Parathyroid adenoma (tissue), 2 donors: ENCODE measurements around the gene PGAP6.
A peak's percentile ranks its signal among the peaks of the same experiment; 100 is the strongest.

Experiments
- H2AFZ ChIP-seq: fragments of 300-600 bp; sonication (generic); one replicate; pipeline ENCODE4 v1.7.0; 2017; ENCODE audit warnings: antibody characterized with exemption, mild to moderate bottlenecking
- H3K27ac ChIP-seq: fragments of 300-600 bp; sonication (generic); one replicate; pipeline ENCODE4 v1.7.0; 2017
- H3K27me3 ChIP-seq: fragments of 300-600 bp; sonication (generic); one replicate; pipeline ENCODE4 v1.7.0; 2017; ENCODE audit warnings: low read length; ENCODE audit not compliant: control insufficient read depth, insufficient read depth
- H3K36me3 ChIP-seq: fragments of 300-600 bp; sonication (generic); one replicate; pipeline ENCODE4 v1.7.0; 2017; ENCODE audit warnings: low read length; ENCODE audit not compliant: control insufficient read depth, insufficient read depth
- H3K4me1 ChIP-seq: fragments of 300-600 bp; sonication (generic); one replicate; pipeline ENCODE4 v1.7.0; 2017; ENCODE audit warnings: control low read depth
- H3K4me2 ChIP-seq: fragments of 300-600 bp; sonication (generic); one replicate; pipeline ENCODE4 v1.7.0; 2017; ENCODE audit warnings: low read length
- H3K4me3 ChIP-seq: fragments of 300-600 bp; sonication (generic); one replicate; pipeline ENCODE4 v1.7.0; 2017; ENCODE audit warnings: low read depth, low read length
- H3K79me2 ChIP-seq: fragments of 300-600 bp; sonication (generic); one replicate; pipeline ENCODE4 v1.7.0; 2017; ENCODE audit warnings: control low read depth
- H3K9ac ChIP-seq: fragments of 300-600 bp; sonication (generic); one replicate; pipeline ENCODE4 v1.7.0; 2017; ENCODE audit warnings: mild to moderate bottlenecking
- H3K9me3 ChIP-seq: fragments of 300-600 bp; sonication (generic); one replicate; pipeline ENCODE4 v1.7.0; 2017; ENCODE audit warnings: low read length; ENCODE audit not compliant: control insufficient read depth
- TF ChIP-seq, protein P1 (sequence below): fragments of 300-600 bp; sonication (generic); IDR thresholded peaks from one replicate; pipeline ENCODE4 v1.7.0; 2017; ENCODE audit warnings: antibody characterized with exemption, mild to moderate bottlenecking
- donor health status: primary hyperparathyroidism.

PGAP6 gene

DNA sequence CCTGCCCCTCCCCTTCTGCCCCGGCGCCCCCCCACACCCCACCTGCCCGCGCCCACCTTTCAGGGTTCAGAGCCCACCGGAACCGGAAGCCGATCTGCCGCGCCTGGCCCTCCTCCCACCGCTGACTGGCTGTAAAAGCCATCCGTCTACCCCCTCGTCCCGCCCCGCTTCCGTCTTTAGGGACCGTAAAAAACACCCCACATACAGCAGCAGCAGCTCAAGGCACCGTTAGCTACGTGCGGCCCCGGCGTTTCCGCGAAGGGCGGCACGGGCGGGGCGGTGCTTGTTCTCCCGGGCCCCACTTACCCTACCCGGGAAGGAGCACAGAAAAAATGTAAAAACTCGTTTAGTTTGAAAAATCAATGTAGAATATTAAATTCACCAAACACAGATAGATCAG lies 11.3 kb downstream of the PGAP6 start, which contains the start of gene MRPL28:
MRPL28 (minus strand) TSS at position 96 of the 400 bp plus-strand sequence. CDS start 320 bp downstream, outside the sequence.
- H3K9me3 ChIP-seq = no peaks in the 10 kb centered on the region
- H3K27me3 ChIP-seq = no peaks in the 10 kb centered on the region
- H3K36me3 ChIP-seq = no peaks in the 10 kb centered on the region
- peaks cover 9% of the 10 kb centered on the region for H3K4me1 ChIP-seq
- TF ChIP-seq, protein P1, sequence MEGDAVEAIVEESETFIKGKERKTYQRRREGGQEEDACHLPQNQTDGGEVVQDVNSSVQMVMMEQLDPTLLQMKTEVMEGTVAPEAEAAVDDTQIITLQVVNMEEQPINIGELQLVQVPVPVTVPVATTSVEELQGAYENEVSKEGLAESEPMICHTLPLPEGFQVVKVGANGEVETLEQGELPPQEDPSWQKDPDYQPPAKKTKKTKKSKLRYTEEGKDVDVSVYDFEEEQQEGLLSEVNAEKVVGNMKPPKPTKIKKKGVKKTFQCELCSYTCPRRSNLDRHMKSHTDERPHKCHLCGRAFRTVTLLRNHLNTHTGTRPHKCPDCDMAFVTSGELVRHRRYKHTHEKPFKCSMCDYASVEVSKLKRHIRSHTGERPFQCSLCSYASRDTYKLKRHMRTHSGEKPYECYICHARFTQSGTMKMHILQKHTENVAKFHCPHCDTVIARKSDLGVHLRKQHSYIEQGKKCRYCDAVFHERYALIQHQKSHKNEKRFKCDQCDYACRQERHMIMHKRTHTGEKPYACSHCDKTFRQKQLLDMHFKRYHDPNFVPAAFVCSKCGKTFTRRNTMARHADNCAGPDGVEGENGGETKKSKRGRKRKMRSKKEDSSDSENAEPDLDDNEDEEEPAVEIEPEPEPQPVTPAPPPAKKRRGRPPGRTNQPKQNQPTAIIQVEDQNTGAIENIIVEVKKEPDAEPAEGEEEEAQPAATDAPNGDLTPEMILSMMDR = no peak
- H3K9ac ChIP-seq = no peak within 1 kb of the TSS
- H3K4me2 ChIP-seq = peak within 1 kb of the TSS; percentile 67
- peak within 1 kb of the TSS; percentile 42 for H3K27ac ChIP-seq
- peak within 1 kb of the TSS; percentile 65 for H2AFZ ChIP-seq
- H3K79me2 ChIP-seq = no peaks in the 10 kb centered on the region
- peak within 1 kb of the TSS; percentile 26 for H3K4me3 ChIP-seq

DNA sequence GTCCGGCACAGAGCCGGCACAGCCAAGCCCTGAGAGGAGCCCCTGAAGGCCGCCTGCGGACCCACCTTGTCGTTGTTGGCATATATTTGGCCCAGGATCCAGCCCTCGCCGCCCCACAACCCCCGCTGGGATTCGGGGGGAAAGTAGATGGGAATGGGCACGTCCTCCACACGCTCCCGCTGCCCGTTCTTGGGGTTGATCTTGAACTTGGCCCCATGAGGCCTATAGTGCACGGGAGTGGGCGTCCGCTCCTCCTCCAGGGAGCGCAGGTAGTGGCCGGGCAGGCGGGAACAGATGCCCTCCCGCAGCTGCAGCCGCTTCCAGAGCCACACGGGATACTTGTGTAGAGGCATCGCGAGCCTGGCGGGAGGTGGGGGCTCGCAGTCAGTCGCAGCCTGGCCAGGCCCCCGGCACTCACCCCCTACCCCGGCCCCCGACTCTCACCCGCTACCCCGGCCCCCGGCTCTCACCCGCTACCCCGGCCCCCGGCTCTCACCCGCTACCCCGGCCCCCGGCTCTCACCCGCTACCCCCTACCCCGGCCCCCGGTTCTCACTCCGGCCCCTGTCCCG lies 11.8 kb downstream of the PGAP6 start:
- Histone ChIP-seq H3K9ac (no peak overlapping the region), H3K4me1 (peaks cover 9% of the 10 kb centered on the region), H3K27ac (no peak overlapping the region), H3K79me2 (no peaks in the 10 kb centered on the region), H2AFZ (no peak overlapping the region), H3K4me2 (peak overlapping the region; percentile 67), H3K9me3 (no peaks in the 10 kb centered on the region), H3K27me3 (no peaks in the 10 kb centered on the region), H3K4me3 (peak overlapping the region; percentile 26), H3K36me3 (no peaks in the 10 kb centered on the region)
- TF ChIP-seq, protein P1 = no peak

DNA sequence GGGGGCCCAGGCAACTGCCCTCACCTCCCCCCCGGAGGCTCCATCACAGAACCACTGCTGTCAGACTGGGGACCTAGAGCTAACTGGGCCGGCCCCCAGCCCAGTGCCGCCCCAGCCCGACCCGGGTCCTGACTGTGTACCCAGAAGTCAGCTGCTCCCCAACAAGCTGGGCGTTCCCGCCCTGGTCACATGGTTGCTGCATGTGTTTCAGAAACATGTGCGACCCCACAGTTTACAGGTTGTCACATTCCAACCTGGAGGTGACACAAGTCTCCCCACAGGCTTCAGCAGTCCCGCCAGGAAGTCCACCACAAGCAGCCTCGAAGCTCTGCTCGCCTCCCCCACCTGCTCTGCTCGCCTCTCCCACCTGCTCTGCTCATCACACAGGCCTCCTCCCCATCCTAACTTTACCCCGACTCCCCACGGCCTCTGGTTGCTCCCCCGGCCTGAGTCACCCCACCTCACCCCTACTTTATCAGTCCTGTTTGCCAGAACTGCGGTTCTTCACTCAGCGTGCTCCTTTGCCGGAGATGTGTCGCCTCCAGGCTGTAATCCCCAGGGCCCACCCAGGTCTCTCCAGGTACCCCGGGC lies 12.4 kb downstream of the PGAP6 start:
- H3K9ac ChIP-seq = no peak overlapping the region
- peaks cover 9% of the 10 kb centered on the region for H3K4me1 ChIP-seq
- H3K79me2 ChIP-seq = no peaks in the 10 kb centered on the region
- peak overlapping the region; percentile 67 for H3K4me2 ChIP-seq
- H3K9me3 ChIP-seq = no peaks in the 10 kb centered on the region
- H3K36me3 ChIP-seq = no peaks in the 10 kb centered on the region
- no peak overlapping the region for H3K27ac ChIP-seq
- TF ChIP-seq, protein P1 = no peak
- peak overlapping the region; percentile 26 for H3K4me3 ChIP-seq
- H3K27me3 ChIP-seq = no peaks in the 10 kb centered on the region
- H2AFZ ChIP-seq = no peak overlapping the region

DNA sequence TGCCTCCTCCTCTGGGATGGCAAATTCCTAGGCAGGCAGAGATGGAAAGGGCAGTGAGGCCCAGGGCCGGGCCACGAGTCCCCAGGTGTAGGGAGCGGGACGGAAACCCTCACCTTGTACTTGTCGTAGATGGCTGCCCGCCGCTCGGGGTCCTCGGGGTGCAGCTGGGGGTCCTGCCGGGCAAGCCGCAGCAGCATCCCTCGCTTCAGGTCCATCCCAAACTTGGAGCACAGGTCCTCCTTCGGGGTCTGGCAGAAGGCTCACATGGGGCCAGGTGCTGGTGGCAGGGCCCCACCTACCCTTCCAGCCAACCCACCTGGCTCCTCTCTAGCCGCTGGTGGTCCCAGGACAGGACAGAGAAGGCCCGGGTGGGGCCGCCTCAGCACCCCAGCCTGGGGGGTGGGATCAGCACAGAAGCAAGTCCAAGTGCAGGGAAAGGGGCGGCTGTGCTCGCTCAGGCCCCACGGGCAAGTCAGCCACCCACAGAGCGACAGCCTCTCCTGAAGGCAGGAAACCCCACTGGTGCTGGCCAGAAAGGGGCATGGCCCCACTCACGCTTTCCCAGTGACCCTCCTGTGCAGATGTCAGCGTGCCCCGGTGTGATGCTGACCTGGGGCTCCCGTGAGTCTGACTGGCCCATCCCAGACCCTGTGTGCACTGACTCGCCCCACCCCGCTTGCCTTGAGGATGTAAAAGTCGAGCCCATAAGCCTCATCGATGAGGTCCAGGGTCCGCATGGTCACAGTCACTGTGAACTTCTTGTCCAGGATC lies 13.2 kb downstream of the PGAP6 start:
- no peak overlapping the region for H3K4me2 ChIP-seq
- H2AFZ ChIP-seq = no peak overlapping the region
- H3K27me3 ChIP-seq = no peaks in the 10 kb centered on the region
- H3K79me2 ChIP-seq = no peaks in the 10 kb centered on the region
- TF ChIP-seq, protein P1 = no peak
- no peak overlapping the region for H3K9ac ChIP-seq
- H3K4me1 ChIP-seq = peaks cover 9% of the 10 kb centered on the region
- no peaks in the 10 kb centered on the region for H3K9me3 ChIP-seq
- H3K36me3 ChIP-seq = no peaks in the 10 kb centered on the region
- H3K4me3 ChIP-seq = no peak overlapping the region
- H3K27ac ChIP-seq = no peak overlapping the region
